Fibroblast of lung (primary cell): ENCODE results near the gene RBFOX1.

Source experiments
- EZH2 ChIP-seq: IDR thresholded peaks from 2 replicates; pipeline ENCODE4 v1.5.1; 2012; ENCODE audit warnings: low read length, control low read depth, mild to moderate bottlenecking; ENCODE audit errors: missing control alignments
- TF ChIP-seq, protein P1 (sequence below), 2 donors: IDR thresholded peaks in 1 of 2; conservative IDR thresholded peaks in 1 of 2; 1 replicate in 1 of 2; 2 replicates in 1 of 2; pipeline ENCODE4 v1.5.1; 2011 to 2012; ENCODE audit warnings: low read length in 2 of 2, control low read depth in 1 of 2, inconsistent platforms in 1 of 2, low read depth in 1 of 2, mild to moderate bottlenecking in 1 of 2

DNA sequence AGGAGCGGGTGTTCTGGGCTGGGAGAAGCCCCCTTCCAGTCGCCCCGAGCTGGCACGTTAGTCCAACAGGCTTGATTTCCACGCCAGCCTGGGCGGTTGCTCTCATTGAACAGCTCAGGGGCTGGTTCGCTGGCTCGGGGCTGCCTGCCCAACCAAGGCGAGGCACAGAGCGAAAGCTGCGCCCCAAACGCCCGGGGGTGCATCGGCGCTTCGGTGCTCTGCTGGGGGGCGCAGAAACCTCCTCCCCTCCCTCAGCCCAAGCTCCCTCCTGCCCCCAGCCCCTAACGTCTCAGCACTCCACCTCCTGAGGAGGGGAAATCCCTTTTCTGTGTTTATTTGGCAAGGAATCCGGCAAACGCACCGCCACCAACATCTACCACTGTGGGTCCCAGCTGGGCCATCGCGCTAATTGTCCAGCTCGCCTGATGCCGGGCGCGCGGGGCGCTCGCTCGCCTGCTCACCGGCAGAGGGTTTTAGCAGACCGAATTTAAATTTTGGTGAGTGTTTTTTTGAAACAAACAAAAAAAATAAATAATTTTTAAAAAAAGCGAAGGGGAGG lies 29.5 kb upstream of the RBFOX1 start:
- TF ChIP-seq, protein P1, sequence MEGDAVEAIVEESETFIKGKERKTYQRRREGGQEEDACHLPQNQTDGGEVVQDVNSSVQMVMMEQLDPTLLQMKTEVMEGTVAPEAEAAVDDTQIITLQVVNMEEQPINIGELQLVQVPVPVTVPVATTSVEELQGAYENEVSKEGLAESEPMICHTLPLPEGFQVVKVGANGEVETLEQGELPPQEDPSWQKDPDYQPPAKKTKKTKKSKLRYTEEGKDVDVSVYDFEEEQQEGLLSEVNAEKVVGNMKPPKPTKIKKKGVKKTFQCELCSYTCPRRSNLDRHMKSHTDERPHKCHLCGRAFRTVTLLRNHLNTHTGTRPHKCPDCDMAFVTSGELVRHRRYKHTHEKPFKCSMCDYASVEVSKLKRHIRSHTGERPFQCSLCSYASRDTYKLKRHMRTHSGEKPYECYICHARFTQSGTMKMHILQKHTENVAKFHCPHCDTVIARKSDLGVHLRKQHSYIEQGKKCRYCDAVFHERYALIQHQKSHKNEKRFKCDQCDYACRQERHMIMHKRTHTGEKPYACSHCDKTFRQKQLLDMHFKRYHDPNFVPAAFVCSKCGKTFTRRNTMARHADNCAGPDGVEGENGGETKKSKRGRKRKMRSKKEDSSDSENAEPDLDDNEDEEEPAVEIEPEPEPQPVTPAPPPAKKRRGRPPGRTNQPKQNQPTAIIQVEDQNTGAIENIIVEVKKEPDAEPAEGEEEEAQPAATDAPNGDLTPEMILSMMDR (conservative IDR thresholded peaks at IDR 0.05 in 1 of 2, IDR thresholded peaks at IDR 0.05 in 1 of 2; ENCODE audit: low read depth in 1 of 2, low read length in 2 of 2): no peak
- TF ChIP-seq EZH2: no peak
